HG03139 (cell line): ENCODE results near the gene SNTB2.
"Not testable (repeated sequence)": the region's sequence is repeated elsewhere in the genome, so short reads cannot be mapped to it uniquely, and the experiment has no call there.

Experiments used
- ATAC-seq: cut with Tn5 transposase; IDR thresholded peaks from one replicate; pipeline ENCODE4 v1.9.1; 2021; ENCODE audit not compliant: unreplicated experiment

The SNTB2 gene

DNA sequence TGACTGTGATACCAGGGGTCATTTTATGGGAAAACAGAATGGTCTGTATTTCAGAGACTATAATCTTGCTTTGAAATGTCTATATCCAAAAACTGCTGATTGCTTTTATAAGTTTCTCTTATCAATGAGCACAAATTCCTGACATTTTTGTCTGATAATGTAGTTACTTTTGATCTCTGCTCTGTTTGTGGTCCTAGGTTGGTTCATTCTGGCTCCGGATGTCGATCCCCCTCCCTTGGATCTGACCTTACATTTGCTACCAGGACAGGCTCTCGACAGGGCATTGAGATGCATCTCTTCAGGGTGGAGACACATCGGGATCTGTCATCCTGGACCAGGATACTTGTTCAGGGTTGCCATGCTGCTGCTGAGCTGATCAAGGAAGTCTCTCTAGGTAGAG, 96.9 kb downstream of the SNTB2 start:
- ATAC-seq: no peak

DNA sequence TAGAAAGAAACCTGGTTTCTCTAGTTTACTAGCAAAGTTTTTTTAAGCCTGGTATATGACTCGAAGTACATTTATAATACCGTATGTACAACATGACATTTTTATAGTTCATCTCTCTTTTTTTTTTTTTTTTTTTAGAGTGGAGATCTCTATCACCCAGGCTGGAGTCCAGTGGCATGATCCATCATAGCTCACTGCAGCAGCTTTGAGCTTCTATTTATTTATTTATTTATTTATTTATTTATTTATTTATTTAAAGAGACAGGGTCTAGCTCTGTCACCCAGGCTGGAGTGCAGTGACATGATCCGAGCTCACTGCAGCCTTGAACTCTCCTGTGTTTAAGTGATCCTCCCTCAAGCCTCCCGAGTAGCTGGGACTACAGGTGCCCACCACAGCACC, 98.3 kb downstream of the SNTB2 start:
- ATAC-seq: no peak

DNA sequence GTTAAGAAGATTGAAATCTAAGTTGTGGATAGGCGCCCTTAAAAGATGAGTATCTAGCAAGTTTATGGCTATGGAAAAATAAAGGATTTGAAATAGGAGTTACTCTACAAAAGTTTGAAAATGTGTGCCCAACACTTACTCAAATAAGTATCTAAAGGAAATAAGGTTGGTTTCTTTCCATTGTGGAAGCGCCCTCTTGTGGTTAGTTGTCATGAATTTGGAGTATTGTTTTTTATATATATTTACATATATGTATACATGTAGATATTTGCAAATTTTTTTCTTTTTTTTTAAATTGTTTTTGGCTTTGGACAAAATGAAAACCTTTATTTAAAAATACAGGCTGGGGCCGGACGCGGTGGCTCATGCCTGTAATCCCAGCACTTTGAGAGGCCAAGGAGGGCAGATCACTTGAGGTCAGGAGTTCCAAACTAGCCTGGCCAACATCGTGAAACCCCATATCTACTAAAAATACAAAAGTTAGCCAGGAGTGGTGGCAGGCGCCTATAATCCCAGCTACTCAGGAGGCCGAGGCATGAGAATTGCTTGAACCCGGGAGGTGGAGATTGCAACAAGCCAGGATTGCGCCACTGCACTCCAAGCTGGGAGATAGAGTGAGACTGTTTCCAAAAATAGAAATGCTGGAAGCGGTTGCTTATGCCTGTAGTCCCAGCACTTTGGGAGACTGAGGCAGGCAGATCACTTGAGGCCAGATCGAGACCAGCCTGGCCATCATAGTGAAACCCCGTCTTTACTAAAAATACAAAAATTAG, 100.2 kb downstream of the SNTB2 start:
- no peak for ATAC-seq

DNA sequence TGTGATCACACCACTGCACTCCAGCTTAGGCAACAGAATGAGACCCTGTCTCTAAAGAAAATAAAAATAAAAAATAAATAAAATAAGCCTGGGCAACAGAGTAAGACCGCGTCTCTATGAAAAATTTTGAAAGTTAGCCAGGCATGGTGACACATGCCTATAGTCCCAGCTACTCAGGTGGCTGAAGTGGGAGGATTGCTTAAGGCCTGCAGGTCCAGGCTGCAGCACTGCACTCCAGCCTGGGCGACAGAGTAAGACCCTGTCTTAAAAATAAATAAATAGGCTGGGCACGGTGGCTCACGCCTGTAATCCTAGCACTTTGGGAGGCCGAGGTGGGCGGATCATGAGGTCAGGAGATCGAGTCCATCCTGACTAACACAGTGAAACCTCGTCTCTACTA, 104.7 kb downstream of the SNTB2 start:
- ATAC-seq: not testable (repeated sequence)

DNA sequence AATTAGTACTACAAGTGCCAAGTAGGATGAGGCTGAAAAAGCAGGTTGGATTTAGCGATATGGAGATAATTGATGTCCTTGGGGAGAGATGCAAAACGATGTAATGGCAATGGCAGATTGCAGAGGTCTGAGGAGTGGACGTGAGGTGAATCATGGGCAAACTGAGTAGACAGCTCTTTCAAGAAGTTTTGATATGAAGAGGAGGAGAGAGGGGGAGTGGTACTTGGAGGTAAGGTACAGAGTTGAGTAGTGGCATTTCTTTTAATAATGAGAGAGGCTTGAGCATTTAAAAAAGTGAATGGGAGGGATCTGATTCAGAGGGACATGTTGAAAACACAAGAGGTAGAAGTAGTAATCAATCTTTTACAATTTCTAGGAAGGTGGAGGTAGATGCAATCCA, 106.4 kb downstream of the SNTB2 start:
- no peak for ATAC-seq

DNA sequence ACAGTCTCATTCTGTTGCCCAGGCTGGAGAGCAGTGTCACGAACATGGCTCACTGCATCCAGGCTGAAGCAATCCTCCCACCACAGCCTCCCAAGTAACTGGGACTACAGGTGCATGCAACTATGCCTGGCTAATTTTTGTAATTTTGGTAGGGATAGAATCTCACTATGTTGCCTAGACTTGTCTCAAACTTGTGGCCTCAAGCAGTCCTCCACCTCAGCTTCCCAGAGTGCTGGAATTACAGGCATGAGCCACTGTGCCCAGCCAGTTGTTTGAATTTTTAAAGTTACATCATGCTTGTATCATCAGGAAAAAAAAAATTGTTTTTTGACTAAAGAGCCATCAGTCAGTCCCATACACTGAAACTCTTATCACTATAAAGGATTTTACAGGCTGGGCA, 107.1 kb downstream of the SNTB2 start:
- no peak for ATAC-seq

DNA sequence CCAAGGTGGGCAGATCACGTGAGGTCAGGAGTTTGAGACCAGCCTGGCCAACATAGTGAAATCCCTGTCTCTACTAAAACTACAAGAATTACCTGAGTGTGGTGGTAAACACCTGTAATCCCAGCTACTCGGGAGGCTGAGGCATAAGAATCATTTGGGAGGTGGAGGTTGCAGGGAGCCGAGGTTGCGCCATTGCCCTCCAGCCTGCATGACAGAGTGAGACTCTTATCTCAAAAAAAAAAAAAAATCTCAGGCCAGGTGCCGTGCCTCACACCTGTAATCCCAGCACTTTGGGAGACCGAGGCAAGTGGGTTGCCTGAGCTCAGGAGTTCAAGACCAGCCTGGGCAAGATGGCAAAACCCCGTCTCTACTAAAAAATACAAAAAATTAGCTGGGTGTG, 109.8 kb downstream of the SNTB2 start:
- ATAC-seq: not testable (repeated sequence)

DNA sequence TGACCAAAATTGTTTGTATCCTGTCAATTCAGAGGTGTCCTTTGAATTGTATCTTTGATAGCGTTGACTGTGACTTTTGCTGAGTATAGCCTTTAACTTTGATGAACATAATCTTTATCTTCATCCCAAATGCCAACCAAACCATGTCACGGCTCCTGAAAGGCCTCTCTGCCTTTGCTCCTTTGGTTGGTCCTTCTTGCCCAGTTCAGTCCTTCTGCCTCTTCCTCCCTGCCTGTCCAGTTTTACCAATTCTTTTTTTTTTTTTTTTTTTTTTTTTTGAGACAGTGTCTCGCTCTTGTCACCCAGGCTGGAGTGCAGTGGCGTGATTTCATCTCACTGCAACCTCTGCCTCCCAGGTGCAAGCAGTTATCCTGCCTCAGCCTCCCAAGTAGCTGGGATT, 111.3 kb downstream of the SNTB2 start:
- ATAC-seq: no peak

DNA sequence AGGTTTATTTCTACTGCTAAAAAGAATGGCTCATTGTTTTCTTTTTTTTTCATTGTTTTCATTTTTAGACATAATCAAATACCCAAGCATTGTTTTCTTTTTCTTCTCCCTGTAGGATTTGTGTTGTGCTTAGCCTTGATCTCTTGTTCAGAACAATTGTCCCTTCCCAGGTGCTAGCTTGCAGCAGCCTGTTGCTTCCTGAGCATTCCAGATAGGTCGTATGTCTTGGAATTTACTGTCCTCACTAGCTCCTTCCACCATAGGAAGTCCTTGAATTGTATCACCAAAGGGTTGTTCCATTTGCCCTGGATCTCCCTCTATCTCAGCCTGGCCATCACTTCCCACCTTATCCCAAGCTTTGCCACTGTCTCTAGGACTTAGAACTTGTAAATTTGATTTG, 114.2 kb downstream of the SNTB2 start:
- no peak for ATAC-seq

DNA sequence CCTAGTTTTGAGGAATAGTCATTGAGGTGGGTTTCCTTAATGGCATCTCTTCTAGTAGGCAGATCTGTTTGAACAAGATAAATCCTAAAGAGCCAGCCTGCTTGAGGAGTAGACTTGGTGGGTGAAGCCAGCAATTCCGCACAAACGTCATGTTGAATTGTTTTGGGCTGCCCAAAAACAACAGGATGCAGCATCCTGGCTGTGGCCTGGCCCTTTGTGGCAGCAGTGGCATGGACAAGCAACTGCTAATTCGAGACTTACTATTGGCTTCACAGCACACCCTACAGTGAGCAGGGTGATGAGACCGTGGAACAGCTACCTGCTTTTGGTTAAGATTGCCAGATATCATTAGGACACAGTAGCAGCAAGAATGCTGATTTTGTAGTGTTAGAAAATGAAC, 114.9 kb downstream of the SNTB2 start:
- no peak for ATAC-seq

DNA sequence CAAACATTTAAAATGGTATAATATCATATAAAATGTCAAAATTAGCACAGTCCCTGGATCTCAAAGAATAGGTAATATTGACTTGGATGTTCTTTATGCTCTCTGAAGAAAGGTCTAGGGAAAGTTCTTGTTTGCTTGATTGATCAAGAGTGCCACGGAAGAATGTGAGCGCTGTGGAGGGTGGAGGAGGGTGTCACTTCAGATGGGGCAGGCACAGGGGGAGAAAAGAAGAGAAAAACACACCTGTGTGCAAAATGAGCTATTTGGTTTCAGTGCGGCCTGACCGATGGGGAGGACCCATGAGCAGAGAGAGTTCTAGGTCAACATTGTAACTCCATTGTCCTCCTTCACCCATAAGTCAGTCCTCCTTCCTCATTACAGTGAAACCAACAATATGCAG, 115.3 kb downstream of the SNTB2 start:
- ATAC-seq: no peak

DNA sequence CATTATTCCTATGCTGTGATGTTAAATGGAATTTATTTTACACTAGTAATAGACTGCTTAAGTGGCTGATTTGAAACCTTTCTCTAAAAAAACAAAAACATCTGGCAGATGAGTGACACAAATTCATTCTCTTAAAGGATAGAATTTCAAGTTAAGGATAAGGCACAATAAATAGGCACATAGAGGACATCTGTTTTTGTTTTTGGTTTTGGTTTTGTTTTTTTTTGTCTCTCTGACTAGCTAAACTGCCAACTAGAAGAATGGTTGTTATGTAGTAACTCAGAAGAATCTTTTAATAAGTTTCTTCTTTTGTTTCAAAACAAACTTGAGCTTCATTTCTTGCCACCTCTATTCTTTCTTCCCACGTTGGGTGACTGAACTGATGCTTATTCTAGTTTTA, 119.1 kb downstream of the SNTB2 start:
- ATAC-seq: no peak

DNA sequence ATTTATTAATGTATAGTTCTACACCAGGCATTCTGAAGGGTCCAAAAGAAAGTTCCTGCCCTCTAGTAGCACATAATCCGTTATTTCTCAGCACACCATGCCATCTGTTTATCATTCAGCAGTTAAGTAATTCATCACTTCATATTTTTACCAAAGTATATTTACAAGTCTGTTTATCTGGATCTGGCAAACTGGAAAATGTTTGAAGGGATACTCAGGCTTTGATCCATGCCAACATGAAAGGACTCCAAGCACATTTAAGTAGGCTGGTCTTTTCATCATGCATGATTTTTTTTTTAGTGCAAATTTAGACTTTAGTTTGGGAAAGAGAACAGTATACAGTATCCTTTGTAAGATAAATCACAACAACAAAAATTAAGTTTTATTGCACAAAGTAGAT, 120.1 kb downstream of the SNTB2 start:
- ATAC-seq: no peak

DNA sequence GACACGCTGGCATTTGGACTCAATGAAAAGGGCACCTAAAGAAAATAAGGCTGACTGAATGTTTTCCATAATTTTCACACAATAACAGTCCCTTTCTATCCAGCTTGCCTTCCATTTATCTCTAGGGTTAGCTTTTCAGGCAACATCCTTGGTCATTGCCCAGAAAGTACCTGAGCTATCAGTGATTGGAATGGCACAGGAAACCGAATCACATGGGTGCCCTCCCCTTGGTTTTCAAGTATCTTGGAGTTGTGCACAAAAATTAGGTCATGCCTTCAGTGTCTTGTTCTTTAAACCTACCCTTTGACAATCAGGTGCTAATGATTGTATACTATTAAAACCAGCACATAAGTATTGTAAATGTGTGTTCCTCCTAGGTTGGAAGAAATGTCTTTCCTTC, 120.9 kb downstream of the SNTB2 start:
- ATAC-seq: no peak

DNA sequence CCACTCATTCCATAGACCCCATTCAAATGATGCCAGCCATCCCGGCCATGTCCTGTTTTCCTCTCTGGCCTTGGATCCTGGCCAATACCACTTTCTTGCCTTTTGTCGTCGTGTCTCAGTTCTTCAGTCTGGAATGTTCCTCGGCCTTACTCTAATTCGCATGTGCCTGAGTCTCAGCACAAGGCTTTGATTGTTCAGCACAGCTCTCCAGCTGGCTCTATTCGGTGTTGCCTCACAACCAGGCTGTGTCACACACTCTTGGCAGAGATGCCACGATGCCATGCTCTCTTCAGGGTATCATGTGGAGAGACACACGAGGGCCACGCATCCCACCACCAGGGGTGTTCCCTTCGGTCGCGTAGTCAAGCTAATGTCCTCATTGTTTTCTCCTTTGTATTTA, 122.4 kb downstream of the SNTB2 start:
- ATAC-seq: no peak

DNA sequence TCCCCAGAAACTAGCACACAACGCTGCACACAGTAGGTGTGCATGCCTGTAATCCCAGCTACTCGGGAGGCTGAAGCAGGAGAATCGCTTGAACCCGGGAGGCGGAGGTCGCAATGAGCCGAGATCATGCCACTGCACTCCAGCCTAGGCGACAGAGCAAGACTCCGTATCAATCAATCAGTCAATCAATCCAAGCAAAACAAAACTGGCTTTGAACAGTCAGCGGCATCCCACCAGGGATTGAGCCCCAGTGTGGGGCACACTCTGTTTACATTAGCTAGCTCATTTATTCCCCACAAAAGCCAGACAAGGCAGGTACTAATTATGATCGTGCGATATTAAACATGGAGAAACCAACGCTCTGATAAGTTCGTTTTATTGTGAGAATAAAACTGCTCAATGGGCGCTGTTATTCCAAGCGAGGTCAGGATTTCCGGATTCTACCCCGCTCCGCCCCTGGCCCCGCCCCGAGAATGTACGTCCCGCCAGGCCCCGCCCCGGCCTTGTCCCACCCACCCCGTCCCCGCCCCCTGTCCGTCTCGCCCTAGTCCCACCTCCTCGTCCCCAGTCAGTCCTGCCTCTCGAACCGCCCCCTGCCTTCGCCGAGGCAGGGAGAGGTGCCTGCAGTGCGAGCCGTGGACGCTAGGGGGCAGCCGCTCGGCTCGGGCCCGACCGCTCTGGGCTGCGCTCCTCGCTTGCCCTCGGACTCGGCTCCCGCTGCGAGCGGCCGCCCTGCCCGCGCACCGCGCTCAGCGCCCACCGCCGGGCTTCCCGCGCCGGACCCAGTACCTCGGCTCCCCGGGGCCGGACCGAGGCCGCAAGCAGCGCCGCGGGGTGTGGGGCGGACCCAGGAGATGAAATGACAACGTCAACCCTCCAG, 123.9 kb downstream of the SNTB2 start, which contains the start of gene VPS4A:
VPS4A (plus strand) TSS at position 698 of the 880 bp plus-strand sequence; CDS start at position 860, 162 bp downstream.
- peak; percentile 90 for ATAC-seq

DNA sequence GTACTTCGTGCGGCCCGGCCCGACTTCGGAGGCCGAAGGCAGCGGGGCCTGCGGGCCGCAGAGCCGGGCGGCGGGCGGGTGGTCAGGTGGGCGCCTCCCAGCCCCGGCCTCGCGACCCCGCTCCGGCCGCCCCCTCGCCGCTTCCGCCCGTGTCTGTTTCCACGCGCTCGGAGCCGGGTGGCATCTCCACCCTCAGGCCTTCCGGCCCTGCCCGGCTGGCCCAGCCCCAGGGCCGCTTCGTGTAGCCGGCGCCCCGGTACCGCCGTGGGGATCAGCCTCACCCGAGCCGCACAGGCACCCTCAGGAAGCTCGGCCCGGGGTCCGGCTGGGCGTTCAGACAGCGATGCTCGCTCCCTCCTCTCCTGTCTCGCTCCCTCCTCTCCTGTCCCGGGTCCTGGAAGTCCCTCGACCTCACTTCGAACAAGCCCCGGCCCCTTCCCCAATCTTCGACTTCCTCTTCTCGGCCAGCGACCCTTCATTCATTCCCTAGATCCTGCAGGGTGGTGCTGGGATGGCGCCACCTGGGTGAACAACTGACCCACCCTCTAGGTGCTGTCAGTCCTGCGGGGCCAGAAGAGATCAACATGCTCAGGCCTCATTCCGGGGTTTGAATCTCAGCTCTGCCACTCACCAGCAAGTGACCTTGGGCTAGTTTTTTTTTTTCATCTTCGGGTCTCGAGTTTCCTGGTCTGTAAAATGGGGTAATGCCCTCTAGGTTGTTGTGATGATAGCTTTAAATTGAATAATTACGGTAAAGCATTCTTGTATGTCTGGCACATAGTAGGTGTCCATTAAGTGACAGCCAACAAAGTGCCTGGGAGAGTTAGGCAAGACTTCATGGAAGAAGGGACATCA, 124.8 kb downstream of the SNTB2 start:
- peak; percentile 39 for ATAC-seq

DNA sequence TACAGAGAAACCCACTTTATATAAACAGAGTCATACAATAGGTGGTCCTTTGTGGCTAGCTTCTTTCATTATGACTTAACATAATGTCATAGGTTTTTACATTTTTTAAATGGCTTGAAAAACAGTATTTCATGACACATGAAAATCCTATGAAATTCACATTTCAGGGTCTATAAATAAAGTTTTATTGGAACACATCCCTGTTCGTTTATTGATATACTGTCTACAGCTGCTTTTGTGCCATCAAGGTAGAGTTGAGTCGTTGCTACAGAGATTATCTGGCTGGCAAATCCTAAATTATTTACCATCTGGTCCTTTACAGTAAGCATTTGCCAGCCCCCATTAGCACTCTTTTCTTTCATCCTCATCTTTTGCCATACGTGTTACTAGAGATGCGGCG, 126.5 kb downstream of the SNTB2 start:
- no peak for ATAC-seq

DNA sequence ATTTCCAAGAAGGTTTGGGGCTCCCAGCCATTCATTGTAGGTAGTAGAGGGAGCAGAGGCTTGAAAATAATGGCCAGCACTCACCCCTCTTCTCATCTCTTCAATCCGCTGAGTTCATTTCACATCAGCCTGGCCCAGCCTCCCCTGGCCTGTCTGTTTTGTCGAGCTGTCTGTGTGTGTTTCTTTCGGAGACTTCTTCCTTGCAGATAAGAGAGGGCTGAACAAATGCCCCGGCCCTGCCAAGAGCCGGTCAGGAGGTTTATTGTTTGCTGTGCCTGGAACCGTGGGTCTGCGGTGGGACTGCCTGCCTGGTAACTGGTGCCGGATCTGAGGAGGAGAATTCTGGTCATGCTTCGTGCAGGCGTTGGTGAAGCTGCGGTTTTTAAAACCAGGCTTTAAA, 127.6 kb downstream of the SNTB2 start:
- ATAC-seq: no peak

DNA sequence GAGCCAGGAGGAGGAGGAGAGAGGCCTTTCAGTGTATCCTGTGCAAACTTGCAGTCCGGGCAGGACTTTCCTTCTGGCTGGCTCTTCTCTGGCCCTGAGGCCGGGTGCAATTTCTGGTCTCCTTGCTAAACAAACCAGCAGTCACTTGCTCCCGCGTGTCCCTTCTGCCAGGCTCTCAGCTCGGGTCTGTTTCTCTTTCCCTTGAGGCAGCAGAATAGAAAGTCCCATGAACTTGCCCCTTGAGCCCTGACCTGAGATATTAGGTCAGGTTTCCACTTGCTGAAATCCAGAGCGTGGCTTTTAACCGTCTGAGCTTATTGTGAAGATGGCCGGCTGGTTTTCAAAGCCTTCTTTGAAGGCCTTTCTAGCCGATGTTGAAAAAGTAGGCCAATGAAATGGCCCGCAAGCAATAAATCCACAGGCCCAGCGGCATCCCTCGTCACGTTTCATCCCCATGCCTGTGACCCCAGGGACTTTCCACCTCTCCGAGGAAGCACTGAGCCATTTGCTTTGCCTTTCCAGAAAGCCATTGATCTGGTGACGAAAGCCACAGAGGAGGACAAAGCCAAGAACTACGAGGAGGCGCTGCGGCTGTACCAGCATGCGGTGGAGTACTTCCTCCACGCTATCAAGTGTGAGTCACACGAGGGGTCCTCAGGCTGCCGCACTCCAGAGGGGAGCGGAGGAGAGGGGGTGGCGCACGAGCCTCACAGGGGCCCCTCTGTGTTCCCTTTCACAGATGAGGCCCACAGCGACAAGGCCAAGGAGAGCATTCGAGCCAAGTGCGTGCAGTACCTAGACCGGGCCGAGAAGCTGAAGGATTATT, 128.7 kb downstream of the SNTB2 start:
- ATAC-seq: no peak
